DMS153 (cell line): Measurements from ENCODE around the gene TTC5.
"Not testable (repeated sequence)": the region's sequence is repeated elsewhere in the genome, so short reads cannot be mapped to it uniquely, and the experiment has no call there.

Experiments used
- DNase-seq: peaks from one replicate; lab custom pipeline; 2025; lab: John Stamatoyannopoulos, UW

TTC5 gene, protein sequence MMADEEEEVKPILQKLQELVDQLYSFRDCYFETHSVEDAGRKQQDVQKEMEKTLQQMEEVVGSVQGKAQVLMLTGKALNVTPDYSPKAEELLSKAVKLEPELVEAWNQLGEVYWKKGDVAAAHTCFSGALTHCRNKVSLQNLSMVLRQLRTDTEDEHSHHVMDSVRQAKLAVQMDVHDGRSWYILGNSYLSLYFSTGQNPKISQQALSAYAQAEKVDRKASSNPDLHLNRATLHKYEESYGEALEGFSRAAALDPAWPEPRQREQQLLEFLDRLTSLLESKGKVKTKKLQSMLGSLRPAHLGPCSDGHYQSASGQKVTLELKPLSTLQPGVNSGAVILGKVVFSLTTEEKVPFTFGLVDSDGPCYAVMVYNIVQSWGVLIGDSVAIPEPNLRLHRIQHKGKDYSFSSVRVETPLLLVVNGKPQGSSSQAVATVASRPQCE

DNA sequence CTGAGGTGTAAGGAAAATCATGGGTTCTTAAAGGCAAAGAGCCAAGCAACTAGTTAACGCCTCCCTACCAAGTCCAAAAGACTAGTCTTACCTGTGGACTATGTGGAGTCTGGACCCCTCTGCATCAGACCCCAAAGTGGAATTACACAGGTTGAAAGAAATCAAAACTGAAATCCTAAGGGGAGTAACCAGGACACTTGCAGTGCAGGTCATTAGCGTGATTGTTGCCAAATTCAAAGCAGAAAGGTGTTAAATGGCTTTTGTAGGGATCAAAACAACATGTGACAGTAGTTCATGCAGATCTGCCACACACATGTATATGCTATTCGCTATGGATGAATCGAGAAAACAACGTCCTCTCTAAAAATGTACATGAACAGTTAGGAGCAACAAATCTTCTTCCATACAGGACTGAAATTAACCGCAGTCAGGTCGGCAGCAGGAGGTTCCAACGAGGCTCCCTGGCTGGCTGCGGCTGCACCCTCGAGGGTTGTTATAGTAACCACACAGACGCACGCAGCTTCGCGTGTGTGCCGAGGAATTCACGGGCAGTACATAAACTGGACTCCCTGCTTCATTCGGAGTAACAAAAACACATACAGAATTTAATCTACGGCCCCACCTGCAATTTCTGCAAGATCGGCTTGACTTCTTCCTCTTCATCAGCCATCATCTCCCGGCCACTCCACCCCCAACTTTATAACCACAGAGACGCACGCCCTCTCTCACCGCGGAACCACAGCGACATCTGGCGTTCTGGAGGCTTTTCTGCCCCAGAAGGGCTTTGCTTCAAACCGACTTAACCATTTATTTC, at the start of gene TTC5:
TTC5 (minus strand) TSS at position 687 of the 814 bp plus-strand sequence; CDS start at position 673, 14 bp downstream.
- peak; percentile 52 for DNase-seq

DNA sequence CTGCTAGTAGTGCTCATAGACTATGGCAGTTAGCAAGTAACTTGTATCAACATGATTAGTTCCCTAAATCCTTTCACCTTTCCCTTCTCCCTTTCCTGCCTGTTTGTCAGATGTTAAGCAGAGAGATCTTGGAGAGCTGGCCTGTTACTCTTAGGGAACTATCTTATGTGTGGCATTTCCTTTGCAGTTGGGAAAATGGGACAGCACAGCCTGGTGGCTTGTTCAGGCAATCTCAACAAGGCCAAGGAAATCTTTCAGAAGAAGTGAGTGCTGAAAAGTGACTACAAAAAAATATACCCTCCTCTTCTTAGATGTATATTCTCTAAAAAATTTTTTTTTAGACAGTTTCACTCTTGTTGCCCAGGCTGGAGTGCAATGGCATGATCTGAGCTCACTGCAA, 45.1 kb upstream of the TTC5 start:
- DNase-seq, result no peak

DNA sequence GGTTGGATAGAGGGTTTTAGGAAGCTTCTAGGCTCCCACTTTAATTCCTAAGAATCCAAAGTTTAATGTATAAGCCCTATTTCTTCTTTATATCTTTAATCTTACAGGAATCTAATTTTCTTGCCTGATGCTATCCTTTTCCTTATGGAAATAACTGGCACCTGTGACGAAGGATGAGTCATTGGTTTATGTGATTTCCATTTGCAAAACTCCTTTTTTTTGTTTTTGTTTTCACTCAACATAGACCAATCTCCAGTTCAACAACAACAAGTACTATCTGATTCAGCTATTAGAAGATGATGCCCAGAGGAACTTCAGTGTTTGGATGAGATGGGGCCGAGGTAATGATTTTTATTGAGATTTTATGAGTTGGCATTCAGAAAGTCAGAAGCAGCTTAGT, 44.5 kb upstream of the TTC5 start:
- no peak for DNase-seq

DNA sequence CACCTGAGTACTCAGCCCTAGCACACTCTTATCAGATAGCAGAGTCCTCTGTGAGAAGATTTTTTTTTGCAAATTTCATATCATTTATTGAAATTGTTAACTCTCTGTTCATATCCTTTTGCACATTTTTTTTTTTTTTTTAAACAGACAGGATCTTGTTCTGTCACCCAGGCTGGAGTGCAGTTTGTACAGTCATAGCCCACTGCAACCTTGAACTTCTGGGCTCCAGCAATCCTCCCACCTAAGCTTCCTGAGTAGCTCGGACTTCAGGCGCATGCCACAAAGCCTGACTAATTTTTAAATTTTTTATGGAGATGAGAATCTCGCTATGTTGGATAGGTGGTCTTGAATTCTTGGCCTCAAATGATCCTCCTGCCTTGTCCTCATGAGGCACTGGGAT, 42.0 kb upstream of the TTC5 start:
- DNase-seq, result no peak

DNA sequence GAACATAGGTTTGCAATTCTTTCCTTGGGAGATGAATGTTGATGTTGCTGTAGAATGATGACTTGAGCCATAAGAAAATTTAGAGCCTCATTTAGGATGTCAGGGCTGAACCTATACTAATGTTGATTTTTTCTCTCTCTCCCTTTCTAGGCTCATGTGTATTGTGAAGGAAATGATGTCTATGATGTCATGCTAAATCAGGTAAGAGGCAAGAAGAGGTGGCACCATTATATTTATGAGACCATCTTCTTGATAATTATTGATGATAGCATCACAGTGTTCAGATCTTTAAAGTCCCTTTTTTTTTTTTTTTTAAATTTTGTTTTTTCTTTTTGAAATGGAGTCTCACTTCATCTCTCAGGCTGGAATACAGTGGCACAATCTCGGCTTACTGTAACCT, 41.0 kb upstream of the TTC5 start:
- no peak for DNase-seq

DNA sequence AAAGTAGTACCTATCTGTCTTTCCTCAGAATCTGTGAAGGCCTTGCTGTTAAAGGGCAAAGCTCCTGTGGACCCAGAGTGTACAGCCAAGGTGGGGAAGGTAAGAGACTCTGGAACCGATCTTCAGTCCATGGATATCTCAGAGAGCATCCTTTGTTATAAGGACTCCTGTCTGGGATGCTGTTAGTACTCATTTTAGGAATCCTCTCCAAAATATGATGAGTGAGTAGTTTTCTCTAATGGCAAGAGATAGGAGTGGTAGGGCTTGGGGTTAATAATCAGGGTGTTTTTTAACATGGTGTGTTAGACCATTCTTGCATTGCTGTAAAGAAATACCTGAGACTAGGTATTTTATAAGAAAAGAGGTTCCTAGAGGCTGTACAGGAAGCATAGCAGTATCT, 39.6 kb upstream of the TTC5 start:
- no peak for DNase-seq

DNA sequence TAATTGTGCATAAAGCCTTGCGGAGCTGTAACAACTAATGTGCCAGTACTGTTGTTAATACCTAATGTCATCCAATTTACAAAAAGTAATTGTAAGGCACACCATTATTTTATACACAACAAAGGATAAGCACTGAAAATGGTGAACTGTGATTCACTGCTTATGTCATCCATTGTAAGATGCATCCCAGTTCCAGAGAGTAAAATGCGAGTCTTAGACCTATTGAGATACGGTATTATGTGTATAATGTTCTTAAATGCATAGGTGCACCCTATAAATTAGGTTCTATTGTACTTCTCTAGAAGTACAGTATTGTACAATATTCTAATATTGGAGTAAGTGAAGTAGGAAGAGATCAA, 38.1 kb upstream of the TTC5 start:
- DNase-seq, result no peak

DNA sequence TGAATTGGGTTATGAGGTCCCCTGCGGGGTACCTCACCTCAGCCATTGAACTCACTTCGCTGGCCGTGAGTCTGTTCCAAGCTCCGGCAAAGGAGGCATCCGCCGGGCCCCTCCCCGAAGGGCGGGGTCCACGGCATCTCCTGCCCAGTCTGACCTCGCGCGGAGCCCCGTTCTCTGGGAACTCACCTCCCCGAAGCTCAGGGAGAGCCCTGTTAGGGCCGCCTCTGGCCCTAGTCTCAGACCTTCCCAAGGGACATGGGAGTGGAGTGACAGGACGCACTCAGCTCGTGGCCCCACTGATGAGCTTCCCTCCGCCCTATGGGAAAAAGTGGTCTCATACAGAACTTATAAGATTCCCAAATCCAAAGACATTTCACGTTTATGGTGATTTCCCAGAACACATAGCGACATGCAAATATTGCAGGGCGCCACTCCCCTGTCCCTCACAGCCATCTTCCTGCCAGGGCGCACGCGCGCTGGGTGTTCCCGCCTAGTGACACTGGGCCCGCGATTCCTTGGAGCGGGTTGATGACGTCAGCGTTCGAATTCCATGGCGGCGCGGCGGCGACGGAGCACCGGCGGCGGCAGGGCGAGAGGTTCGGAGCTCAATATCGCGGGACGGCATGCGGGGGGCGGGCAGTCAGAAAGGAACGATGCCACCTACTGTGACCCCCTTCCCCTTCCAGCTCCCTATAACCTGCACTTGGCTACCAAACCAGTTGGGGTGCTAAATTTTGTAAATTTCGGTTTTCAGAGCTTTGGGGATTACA, 37.5 kb upstream of the TTC5 start, which contains the start of gene PARP2:
PARP2 (plus strand) TSS at position 544 of the 770 bp plus-strand sequence; CDS start at position 551, 7 bp downstream.
- DNase-seq, result peak; percentile 99

DNA sequence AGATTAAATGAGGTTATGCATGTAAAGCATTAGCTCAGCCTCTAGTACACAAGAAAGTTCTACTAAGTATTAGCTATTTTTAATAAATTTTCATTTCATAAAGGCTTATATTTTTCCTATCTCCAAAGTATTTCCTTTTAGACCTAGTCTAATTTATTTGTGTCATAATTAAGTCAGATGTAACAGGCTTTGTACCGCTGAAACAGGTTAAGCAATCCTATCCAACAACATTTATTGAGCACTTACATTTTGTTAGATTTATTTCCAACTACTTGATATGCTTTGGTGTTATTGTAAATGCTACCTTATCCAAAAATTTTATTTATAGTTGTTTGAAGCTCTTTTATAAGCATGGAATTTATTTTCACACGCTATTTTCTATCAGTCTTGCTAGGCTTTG, 35.9 kb upstream of the TTC5 start:
- no peak for DNase-seq

DNA sequence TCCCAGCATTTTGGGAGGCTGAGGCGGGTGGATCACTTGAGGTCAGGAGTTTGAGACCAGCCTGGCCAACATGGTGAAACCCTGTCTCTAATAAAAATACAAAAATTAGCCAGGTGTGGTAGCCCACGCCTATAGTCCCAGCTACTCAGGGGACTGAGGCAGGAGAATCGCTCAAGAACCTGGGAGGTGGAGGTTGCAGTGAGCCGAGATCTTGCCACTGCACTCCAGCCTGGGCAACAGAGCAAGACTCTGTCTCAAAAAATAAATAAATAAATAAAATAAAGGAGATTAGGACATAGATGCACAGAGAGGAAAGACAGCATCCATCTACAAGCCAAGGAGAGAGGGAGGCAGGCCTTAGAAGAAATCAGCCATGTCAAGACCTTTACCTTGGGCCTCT, 35.3 kb upstream of the TTC5 start:
- not testable (repeated sequence) for DNase-seq

DNA sequence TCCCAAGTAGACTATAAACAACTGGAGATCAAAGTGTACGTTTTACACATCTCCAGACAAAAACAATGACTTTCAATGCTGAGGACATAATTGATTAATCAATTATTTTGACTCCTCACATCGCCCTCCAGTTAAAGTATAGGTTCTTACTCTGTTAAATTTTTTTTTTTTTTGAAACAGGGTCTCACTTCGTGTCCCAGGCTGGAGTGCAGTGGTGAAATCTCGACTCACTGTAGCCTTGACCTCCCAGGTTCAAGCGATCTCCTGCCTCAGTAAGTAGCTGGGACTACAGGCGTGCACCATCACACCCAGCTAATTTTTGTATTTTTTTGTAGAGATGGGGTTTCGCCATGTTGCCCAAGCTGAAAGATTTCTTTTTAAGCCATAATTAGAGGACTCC, 28.3 kb upstream of the TTC5 start:
- no peak for DNase-seq

DNA sequence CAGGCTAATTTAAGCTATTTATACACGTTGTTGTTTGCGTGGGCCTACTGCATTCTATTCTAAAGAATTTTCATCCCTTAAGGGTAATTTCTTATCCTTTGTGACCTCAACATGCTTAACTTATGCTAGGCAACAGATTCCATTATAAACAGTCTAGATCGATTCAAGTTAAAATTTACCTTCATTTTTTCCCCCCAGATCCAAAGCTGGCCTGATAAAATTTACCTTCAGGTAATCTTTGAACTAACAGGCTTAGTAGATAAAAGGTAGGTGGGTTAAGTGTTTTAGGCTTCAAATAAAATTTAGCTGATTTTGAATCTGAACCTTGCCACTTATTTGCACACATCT, 27.7 kb upstream of the TTC5 start:
- no peak for DNase-seq

DNA sequence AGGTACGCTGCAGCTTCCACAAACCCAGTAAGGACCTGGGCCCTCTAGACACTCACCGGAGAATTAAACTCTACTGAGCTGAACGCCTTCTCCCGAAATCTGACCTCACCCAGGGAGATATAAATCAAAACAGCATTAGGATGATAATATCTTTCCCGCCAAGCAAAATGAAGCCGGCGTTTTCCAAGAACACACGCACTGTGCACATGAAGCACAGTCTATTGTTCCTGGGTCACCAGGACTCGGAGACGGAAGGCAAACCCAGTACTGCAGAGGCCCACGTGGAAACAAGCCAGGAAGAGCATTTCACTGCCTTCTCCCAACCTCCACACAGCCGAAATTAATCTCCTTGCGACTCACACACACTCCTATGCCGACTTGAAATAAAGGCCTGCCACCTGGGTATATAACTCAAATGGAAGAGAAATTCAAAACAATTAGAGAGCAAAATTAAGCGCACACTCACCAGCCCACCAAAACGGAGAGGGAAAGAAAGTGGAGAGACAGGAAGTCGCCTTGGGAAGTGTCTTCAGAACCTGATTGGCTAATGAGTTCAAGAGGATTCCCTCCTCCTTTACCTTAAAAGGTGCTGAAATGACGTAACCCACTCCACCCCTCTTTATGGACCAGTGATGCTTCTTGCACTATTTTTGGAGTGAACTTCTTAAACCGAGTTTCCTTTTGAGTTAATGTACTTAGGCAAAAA, 27.2 kb upstream of the TTC5 start, which contains the start of gene CCNB1IP1:
CCNB1IP1 (minus strand) TSS at position 492 of the 706 bp plus-strand sequence. CDS start 16,756 bp downstream, outside the sequence.
- peak; percentile 87 for DNase-seq

DNA sequence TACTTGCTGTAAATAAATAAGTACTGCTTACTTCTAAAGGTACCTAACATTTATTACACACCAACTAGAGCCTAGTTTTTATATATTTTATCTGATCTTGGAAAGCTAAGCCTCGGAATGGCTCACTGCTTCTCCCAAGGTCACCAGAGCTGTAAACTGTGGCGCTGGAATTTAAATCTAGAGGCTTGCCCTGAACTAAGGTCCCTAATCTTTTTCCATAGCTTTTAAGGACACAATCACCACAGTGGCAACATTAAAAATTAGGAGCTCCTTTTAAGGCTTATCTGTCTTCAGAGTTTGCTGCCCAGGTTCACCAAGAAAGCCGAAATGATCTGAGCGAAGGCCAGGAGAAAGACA, 26.7 kb upstream of the TTC5 start:
- DNase-seq, result no peak

DNA sequence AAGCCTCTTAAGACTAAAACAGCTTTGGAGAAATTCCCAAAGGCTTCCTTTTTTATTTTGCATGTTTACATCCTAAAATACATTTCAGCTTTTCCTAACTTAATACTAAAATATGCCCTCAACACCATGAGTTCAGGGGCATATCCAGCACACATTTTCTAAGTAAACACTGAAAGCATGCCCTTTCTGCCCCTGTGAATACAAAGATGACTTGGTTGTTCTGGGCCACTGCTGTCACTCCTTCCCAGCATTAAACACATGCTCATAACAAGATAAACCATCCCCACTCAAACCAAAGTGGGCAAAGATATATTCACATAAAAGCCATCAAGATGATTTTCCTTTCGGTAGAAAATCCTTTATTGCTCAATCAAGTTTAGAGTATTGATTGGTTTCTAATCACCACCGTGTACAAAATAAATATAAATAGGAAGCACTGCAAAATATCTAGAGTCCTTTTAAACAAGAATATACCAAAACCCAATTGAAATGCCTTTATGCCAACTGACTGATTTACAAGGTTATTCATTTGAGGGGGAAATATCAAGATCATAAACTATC, 25.4 kb upstream of the TTC5 start:
- no peak for DNase-seq

DNA sequence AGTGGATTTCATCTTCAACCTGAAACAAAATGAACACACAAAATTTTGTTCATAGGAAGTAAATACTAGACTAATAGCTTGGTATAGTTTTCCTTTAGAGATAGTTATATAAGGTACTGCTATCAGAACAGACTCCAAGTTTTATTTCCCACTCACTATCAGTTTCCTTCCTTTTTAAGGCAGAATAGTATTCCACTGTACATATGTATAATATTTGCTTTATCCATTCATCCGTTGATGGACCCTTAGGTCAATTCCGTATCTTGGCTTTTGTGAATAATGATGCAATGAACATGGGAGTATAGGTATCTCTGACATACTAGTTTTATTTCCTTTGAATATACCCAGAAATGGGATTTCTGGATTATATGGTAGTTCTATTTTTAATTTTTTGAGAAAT, 23.6 kb upstream of the TTC5 start:
- no peak for DNase-seq

DNA sequence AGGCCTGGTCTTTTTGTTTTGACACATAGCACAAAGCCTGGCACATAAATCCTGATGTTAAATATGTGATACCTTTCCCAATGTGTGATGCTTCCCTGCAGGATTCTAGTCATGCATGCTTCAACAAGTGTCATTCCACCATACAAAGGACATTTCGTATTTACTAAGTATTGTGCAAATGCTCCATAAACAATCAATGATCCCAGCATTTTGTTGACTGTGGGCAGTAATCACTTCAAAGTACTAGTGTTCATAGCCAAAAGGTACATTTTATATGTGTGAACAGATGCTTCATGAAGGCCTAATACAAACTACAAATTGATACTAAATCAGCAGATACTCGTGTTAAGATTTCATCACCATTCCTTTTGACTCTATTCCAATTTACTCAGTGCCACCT, 23.0 kb upstream of the TTC5 start:
- DNase-seq, result no peak

DNA sequence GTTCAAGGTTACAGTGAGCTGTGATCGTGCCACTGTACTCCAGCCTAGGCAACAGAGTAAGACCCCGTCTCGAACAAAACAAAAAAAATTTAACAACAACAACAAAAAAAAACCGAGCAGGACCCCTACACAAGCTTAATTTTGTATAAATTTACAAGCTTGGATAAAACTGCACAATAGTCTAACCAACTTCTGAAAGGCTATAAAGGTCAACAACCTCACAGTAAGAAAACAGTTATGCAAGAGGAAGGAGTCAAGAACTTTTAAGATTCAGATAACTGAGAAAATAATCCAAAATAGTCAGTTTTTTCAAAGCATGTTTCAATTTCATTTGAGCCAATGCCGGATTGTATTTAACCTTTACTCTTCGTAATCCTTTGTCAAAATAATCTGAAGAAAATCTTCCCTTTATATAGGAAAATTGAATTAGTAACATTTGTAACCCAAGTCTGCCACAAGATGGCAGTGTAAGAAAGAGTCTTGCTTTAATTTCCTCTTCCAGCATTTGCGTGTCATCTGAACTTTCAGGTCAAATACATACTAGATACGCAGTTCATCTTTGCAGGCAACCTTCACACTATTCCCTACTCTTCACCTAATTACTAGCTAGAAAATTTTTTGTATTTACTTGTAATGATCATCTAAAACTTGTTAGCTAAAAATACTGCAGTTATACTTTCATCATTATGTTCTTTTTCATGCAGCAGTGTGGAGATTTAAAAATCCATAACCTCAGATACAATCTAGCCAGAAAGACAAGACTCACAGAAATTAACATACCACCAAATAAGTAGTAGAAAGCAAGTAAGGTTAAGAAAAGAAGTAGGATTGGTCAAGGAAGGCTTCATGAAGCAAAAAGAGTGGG, 21.5 kb upstream of the TTC5 start:
- DNase-seq, result peak; percentile 42

DNA sequence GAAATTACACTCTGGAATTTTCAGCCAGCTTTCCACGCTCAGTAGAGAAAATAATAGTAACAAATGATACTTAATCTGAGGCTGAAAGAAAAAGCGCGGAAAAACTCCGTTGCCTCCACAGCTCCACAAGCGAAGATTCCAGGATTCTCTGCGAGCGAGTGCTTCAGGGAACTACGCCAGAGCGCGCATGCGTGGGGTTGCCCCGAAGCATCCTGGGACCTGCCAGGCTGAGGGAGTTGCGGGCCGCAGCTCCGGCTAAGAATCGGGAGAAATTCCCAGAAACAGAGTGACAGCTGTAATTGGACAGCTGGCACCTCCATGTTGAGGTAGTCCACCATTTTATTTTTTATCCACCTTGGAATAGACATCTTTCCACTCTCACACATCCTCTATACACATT, 12.0 kb upstream of the TTC5 start:
- DNase-seq, result no peak

DNA sequence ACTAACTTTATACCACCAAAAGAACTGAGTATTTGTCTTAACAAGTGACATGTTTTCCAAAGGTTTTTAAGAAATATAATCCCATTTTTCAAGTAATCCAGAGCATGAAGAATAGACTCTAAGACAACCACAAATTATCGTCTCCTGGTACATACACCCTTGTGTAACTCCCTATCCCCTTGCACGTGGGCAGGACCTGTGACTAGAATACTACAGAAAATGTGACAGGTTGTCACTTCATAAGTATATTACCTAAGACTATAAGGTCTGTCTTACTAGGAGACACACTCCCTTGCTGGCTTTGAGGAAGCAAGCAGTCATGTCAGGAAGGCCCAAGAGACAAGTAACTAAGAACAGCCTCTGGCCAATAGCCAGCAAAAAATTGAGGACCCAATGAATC, 8.3 kb upstream of the TTC5 start:
- no peak for DNase-seq

DNA sequence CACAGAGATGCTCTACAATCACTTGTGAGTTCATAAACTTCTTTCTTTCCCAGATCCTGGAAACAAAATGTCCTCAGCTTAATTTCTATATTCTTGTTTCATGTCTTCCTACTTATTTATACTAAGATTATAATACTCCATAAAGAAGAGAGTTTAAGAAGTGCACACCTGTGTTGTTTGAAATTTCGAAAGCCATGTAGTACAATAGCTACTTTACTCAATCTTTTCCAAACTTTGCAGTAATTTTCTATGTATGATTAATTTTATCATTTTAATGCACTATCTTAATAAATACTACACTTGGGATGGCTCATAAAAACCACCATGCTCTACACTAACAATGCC, 300 bp upstream of the TTC5 start:
- DNase-seq, result no peak
